Neural progenitor cell (in vitro differentiated cells): ENCODE measurements around the gene SMIM27. TPM values are rescaled to one million over a fixed set of nuclear protein-coding genes. Genes with fewer than 3 reads are reported as not detected.
A peak's percentile ranks its signal among the peaks of the same experiment; 100 is the strongest.

ENCODE experiments used
- DNase-seq: peaks from one replicate; pipeline ENCODE4 v3.0.0-alpha.2; 2016; ENCODE audit warnings: low spot score
- H2AFZ ChIP-seq: fragments of 200-600 bp; sonication (generic); replicated peaks from 2 replicates; pipeline ENCODE4 v1.6.1; 2016; ENCODE audit warnings: antibody characterized with exemption
- H3F3A ChIP-seq: fragments of 200-600 bp; sonication (generic); 2 replicates; pipeline ENCODE4 v1.6.1; 2016; ENCODE audit warnings: antibody characterized with exemption, low read depth
- H3K27ac ChIP-seq: fragments of 200-600 bp; sonication (generic); 2 replicates; pipeline ENCODE4 v1.5.1; 2016; ENCODE audit warnings: mild to moderate bottlenecking
- H3K27me3 ChIP-seq: fragments of 200-600 bp; sonication (generic); 2 replicates; pipeline ENCODE4 v1.6.1; 2016; ENCODE audit warnings: mild to moderate bottlenecking, moderate library complexity
- H3K36me3 ChIP-seq: fragments of 200-600 bp; sonication (generic); 2 replicates; pipeline ENCODE4 v1.5.1; 2016
- H3K4me1 ChIP-seq: fragments of 200-600 bp; sonication (generic); 2 replicates; pipeline ENCODE4 v1.6.1; 2016; ENCODE audit warnings: mixed run types
- H3K4me2 ChIP-seq: fragments of 200-600 bp; sonication (generic); 2 replicates; pipeline ENCODE4 v1.6.1; 2016
- H3K4me3 ChIP-seq: fragments of 200-600 bp; sonication (generic); 2 replicates; pipeline ENCODE4 v1.5.1; 2016
- H3K79me2 ChIP-seq: fragments of 200-600 bp; sonication (generic); 2 replicates; pipeline ENCODE4 v1.6.1; 2016; ENCODE audit warnings: low read depth
- H3K9ac ChIP-seq: fragments of 200-600 bp; sonication (generic); 2 replicates; pipeline ENCODE4 v1.6.1; 2016
- H3K9me3 ChIP-seq: fragments of 200-600 bp; sonication (generic); 2 replicates; pipeline ENCODE4 v1.5.1; 2016; ENCODE audit warnings: low read depth
- H4K20me1 ChIP-seq: fragments of 200-600 bp; sonication (generic); 2 replicates; pipeline ENCODE4 v1.6.1; 2016; ENCODE audit warnings: low read depth
- H3K27ac Mint-ChIP-seq: 3 replicates; pipeline ENCODE4 v1.8.0; 2021; ENCODE audit warnings: mixed read lengths
- H3K27me3 Mint-ChIP-seq: 2 replicates; pipeline ENCODE4 v1.8.0; 2022; ENCODE audit warnings: low read depth, mild to moderate bottlenecking, inconsistent platforms, moderate library complexity, mixed read lengths; ENCODE audit not compliant: insufficient read depth
- H3K36me3 Mint-ChIP-seq: 3 replicates; pipeline ENCODE4 v1.8.0; 2021; ENCODE audit warnings: mixed read lengths
- H3K4me1 Mint-ChIP-seq: 3 replicates; pipeline ENCODE4 v1.8.0; 2021; ENCODE audit warnings: mixed read lengths
- H3K4me3 Mint-ChIP-seq: 3 replicates; pipeline ENCODE4 v1.8.0; 2021; ENCODE audit warnings: mild to moderate bottlenecking, moderate library complexity, mixed read lengths
- H3K9me3 Mint-ChIP-seq: 3 replicates; pipeline ENCODE4 v1.8.0; 2020; ENCODE audit warnings: mixed read lengths
- EZH2 ChIP-seq: fragments of 200-600 bp; sonication (generic); IDR thresholded peaks from 2 replicates; pipeline ENCODE4 v1.6.1; 2017; ENCODE audit warnings: antibody characterized with exemption, mild to moderate bottlenecking, moderate library complexity
- EZH2phosphoT487 ChIP-seq: fragments of 200-600 bp; sonication (generic); IDR thresholded peaks from 2 replicates; pipeline ENCODE4 v1.6.1; 2017; ENCODE audit warnings: antibody characterized with exemption
- total RNA-seq: library from RNA; depleted of rRNA; stranded (reverse); fragments of >200 nt; gene quantifications from 2 replicates; pipeline ENCODE4 v1.2.3, GENCODE V29; 2015; ENCODE audit warnings: low replicate concordance
- TF ChIP-seq, protein P1 (sequence below): fragments of 200-600 bp; sonication (generic); IDR thresholded peaks from 2 replicates; pipeline ENCODE4 v1.5.1; 2017; ENCODE audit warnings: antibody characterized with exemption, mild to moderate bottlenecking

The SMIM27 gene
- total RNA-seq, 1 donor from 2014 or later: 9.7 TPM

GRCh38 chr9:32526041-32526706, 26.0 kb upstream of the SMIM27 start, which contains the start of gene RIGI:
TSS of gene RIGI (minus strand) at chr9:32526196. CDS start at chr9:32526166, 30 bp downstream.
- Mint-ChIP-seq H3K9me3 (peaks cover 5% of the 10 kb centered on the region), H3K27me3 (no peaks in the 10 kb centered on the region), H3K4me3 (peak within 1 kb of the TSS; percentile 92), H3K36me3 (peaks cover 4% of the 10 kb centered on the region), H3K4me1 (peaks cover 15% of the 10 kb centered on the region), H3K27ac (no peak within 1 kb of the TSS)
- Histone ChIP-seq H3K4me3 (peak within 1 kb of the TSS; percentile 55), H3K27ac (no peak within 1 kb of the TSS), H3K27me3 (no peaks in the 10 kb centered on the region), H3F3A (peaks cover 14% of the 10 kb centered on the region), H3K79me2 (no peaks in the 10 kb centered on the region), H3K9ac (no peak within 1 kb of the TSS), H3K4me2 (peak within 1 kb of the TSS; percentile 92), H4K20me1 (no peaks in the 10 kb centered on the region), H3K4me1 (peaks cover 10% of the 10 kb centered on the region), H2AFZ (peak within 1 kb of the TSS; percentile 94), H3K36me3 (no peaks in the 10 kb centered on the region), H3K9me3 (no peaks in the 10 kb centered on the region)
- DNase-seq: peak; percentile 83
- TF ChIP-seq, protein P1, sequence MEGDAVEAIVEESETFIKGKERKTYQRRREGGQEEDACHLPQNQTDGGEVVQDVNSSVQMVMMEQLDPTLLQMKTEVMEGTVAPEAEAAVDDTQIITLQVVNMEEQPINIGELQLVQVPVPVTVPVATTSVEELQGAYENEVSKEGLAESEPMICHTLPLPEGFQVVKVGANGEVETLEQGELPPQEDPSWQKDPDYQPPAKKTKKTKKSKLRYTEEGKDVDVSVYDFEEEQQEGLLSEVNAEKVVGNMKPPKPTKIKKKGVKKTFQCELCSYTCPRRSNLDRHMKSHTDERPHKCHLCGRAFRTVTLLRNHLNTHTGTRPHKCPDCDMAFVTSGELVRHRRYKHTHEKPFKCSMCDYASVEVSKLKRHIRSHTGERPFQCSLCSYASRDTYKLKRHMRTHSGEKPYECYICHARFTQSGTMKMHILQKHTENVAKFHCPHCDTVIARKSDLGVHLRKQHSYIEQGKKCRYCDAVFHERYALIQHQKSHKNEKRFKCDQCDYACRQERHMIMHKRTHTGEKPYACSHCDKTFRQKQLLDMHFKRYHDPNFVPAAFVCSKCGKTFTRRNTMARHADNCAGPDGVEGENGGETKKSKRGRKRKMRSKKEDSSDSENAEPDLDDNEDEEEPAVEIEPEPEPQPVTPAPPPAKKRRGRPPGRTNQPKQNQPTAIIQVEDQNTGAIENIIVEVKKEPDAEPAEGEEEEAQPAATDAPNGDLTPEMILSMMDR: peak; percentile 70
- TF ChIP-seq EZH2 (peak; percentile 30), EZH2phosphoT487 (no peak)

DNA sequence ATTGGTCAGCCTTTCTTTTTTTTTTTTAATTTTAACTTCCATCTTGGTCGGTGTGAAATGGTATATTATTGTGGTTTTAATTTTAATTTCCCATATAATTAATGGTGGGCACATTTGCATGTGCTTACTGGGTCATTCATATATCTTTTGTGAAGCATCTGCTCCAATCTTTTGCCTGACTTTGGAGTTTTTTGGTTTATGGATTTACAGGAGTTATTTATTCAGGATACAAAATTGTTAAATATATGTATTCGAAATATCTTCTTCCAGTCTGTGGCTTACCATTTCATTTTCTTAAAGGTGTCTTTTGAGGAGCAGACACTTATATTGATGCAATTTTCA, 25.4 kb upstream of the SMIM27 start:
- Histone ChIP-seq H3F3A (peaks cover 14% of the 10 kb centered on the region), H3K9me3 (no peaks in the 10 kb centered on the region), H3K9ac (no peak overlapping the region), H3K4me3 (peak overlapping the region; percentile 55), H3K79me2 (no peaks in the 10 kb centered on the region), H2AFZ (no peak overlapping the region), H3K27me3 (no peaks in the 10 kb centered on the region), H3K4me2 (peak overlapping the region; percentile 92), H3K4me1 (peaks cover 10% of the 10 kb centered on the region), H4K20me1 (no peaks in the 10 kb centered on the region), H3K27ac (no peak overlapping the region), H3K36me3 (no peaks in the 10 kb centered on the region)
- Mint-ChIP-seq H3K36me3 (peaks cover 6% of the 10 kb centered on the region), H3K27me3 (no peaks in the 10 kb centered on the region), H3K4me1 (peaks cover 15% of the 10 kb centered on the region), H3K4me3 (peak overlapping the region; percentile 92), H3K9me3 (peaks cover 2% of the 10 kb centered on the region), H3K27ac (no peak overlapping the region)
- no peak for DNase-seq
- TF ChIP-seq, protein P1: no peak
- TF ChIP-seq EZH2: peak; percentile 27

GRCh38 chr9:32533336-32533735, 18.8 kb upstream of the SMIM27 start:
- Histone ChIP-seq H3K4me1 (no peaks in the 10 kb centered on the region), H3K9me3 (no peaks in the 10 kb centered on the region), H3K4me3 (no peak overlapping the region), H3K79me2 (no peaks in the 10 kb centered on the region), H3K4me2 (no peak overlapping the region), H3K9ac (no peak overlapping the region), H3K27ac (no peak overlapping the region), H3K36me3 (no peaks in the 10 kb centered on the region), H4K20me1 (no peaks in the 10 kb centered on the region), H2AFZ (no peak overlapping the region), H3K27me3 (no peaks in the 10 kb centered on the region), H3F3A (no peaks in the 10 kb centered on the region)
- no peak for DNase-seq
- TF ChIP-seq, protein P1: no peak
- no peak for TF ChIP-seq EZH2phosphoT487
- TF ChIP-seq EZH2: no peak
- Mint-ChIP-seq H3K36me3 (peaks cover 13% of the 10 kb centered on the region), H3K27me3 (peaks cover 2% of the 10 kb centered on the region), H3K9me3 (no peaks in the 10 kb centered on the region), H3K4me3 (no peak overlapping the region), H3K4me1 (no peaks in the 10 kb centered on the region), H3K27ac (no peak overlapping the region)
